GM19324 (cell line): Measurements from ENCODE around the gene SHISA8.

Source experiments
- ATAC-seq: cut with Tn5 transposase; IDR thresholded peaks from one replicate; pipeline ENCODE4 v1.9.1; 2021; ENCODE audit warnings: mild to moderate bottlenecking, moderate library complexity; ENCODE audit not compliant: unreplicated experiment, low FRiP score

Gene SHISA8

DNA sequence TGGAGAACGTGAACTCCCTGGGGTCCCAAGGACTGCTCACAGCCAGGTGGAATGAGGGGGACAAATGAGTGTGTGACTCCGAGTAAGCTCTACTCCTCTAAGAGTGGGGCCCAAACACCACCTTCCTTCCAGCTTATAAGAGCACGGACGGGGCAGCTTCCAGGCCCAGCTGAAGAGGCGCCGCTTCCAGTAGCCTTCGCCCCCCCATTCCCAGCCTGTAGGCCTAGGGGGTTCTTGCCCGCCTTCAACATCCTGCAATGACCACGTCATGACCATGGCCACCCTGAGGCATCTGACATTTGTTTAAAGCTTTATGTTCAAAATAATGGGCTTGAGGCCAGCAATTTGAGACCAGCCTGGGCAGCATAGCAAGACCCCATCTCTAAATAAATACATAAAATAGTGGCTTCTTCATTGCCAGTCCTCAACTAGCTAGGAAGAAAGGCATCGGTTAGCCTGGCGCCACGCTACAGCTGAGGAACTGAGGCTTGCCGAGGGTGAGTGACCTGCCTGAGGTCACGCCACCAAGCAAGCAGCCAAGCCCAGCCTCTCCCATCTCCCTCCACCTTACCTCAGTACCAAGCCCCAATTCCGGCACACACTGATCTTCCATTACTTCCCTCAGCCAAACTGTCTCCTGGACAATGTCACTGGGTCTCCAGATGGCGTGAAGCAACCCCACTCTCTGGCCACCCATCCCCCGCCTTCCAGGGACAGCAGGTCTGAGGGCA, 19.6 kb upstream of the SHISA8 start:
- no peak for ATAC-seq

DNA sequence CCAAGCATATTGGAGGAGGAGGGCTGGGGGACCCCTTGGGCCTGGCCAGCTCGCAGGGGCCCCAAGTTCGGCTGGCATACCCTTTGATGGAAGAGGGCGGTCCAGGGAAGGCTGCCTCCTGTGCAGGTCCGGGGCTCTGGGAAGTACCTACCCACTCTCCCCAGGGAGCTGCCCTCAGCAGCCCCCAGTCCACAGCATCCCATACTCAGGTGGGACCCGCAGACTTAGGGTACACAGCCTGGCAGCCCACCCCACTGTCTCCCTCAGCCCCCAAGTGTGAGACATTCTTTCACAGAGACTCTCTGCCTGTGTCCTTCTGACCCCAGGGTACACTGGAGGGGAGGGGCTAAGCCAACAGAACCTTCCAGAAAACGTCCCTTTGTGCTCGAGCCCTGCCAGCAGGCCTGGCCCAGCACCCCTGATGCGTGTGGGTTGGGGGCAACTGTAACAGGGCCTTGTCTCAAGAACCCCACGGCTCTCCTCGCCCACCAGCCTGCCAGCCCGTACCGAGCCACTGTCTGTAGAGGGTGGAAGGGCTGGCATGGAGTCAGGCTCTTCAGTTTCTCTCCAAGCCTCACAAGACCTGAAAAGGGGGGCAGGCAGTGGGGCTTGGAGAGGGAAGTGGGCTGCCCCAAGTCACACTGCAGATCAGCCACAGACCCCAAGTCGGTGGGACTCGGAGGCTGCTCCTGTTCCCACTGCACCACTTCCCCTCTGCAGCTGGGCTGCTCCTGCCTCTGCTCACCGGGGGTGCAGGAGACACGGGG, 18.7 kb upstream of the SHISA8 start:
- no peak for ATAC-seq

DNA sequence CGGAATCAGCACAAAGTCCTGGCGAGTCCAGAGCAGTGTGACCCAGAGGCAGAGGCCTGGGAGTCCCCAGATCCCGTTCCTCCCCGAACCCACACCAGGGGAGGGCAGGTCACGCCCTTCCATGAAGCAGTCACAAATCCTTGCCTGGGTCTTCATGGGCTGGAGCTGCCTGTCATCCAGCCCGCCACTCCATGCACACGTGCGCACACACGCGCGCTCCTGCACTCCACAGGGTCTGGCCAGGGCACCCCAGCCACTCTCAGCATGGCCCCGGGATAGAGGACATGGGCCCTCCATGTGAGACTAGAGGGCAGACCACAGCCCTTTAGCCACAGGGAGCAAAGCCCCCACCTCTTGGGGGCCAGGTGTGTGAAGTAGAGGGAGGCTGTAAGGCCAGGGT, 17.5 kb upstream of the SHISA8 start:
- ATAC-seq, result no peak

DNA sequence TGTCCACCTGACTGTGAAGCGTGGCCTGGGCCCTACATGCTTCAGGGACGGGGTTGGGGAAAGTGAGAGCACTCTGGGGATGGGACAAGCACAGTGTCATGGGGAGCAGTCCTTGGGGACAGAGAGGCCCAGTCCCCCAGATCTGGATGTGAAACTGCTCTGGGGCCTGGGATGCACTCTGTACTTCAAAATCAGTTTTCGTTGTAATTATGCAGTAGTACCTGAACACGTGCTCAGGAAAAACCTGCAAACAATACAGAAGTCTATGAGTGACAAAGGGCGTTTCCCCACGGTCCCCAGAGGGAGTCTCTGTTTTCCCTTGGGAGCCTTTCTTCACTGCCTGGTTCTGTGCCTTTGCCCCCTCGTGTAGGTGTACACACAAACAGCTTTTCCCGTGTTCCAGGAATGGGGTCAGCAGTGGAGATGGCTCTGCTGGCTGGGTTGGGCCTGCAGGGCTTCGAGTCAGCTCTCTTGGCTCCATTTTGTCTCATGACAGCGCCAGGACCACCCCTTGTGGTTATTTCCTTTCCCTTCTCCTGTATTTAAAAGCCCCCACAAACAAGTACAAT, 16.9 kb upstream of the SHISA8 start:
- no peak for ATAC-seq

DNA sequence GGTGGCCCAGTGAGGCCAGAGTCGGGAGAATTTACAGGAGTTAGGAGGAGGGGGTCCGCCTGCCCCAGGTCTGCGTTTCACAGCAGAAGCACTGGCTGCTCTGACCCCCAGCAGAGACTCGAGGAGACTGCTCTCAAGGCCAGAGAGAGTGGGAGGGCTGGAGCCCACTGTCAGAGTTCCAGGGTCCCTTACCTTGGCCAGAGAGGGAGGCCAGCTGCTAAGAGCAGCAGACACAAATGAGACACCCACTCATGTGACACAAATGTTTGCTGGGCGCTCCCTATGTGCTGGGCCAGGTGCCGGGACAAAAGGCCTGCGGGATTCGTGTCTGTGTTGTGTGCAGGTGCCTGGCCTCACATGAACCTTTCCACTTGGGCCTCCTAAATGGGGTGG, 14.5 kb upstream of the SHISA8 start:
- ATAC-seq, result no peak

DNA sequence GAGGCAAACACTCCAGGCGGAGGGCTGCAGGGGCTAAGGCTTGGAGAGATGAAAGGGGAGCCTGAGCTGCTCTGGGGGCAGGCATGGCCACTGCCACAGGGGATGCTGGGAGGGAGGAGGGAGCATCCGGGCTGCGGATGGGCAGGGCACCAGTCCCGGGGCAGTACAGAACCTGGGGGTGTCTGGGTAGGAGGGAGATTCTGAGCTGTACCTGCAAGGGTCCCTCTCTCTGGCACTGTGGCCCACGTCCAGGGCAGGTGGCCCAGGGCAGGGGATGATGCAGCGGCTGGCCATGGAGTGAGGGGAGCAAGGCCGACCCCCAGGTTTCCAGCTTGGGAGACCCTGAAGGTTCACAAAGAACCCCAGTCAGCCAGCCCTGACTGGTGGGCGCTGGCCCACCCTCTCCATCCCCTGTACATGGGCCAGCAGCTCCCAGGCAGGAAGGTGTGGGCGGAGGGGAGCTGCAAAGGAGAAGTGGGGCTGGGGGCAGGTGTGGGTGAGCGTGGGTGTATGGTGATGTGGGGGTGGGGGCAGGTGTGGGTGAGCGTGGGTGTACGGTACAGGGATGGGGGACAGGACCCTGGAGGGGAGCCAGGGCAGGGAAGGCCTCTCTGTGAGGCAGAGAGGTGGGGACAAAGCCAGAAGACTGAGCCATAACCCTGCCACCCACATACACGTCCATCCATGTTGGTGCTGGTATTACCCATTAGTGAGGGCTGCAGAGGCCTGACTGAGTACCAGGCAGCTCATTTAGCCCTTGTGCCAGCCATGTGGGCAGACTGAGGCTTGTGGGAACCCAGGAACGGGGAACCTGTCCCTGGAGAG, 13.9 kb upstream of the SHISA8 start:
- ATAC-seq, result no peak

DNA sequence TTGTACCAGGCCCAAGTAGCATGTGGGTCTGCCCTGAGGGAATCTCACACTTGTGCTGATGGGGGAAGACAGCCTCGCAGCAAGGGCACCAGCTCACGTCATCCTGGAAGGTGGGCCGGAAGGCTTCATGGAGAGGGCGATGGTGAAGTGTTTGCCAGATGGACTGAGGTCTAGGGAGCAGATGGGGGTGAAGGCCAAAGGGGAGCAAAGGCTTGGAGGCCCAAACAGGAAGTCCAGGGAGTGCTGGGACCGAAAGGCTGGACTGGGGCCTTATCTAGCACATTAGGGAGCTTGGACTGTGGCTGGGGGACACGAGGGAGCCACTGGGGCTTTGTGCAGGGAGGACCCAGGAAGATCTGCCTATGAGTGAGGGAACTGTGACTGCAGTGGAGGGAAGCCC, 12.9 kb upstream of the SHISA8 start:
- no peak for ATAC-seq

DNA sequence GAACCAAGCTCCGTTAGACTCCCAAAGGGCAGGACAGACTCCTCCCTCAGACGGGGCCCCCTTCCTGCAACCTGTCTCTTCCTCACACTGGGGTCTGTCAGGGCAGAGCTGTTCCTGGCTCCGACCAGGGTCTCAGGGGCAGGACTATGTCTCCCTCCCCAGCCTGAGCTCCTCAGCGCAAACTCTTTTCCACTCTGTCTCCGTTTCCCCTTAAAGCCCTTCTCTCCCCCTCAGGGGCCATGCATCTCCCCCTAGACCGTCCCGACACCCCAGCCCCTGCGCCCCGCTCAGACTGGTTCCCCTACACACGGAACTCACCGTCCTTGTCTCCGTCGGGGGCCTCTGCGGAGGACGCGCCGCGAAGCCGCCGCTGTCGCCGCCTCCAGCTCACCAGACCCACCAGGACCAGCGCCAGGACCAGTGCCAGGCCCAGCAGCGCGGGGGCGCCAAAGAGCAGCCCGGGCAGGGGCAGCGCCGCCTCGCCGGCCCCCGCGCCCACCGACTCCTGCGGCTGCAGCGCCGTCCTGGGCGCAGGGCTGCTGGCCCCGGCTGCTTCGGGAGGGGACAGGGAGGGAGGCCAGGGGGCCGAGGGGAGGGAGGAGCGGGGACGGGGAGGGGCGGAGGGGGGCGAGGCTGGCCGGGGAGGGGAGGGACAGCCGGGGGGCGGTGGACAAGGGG, 11.0 kb upstream of the SHISA8 start:
- peak; percentile 38 for ATAC-seq

DNA sequence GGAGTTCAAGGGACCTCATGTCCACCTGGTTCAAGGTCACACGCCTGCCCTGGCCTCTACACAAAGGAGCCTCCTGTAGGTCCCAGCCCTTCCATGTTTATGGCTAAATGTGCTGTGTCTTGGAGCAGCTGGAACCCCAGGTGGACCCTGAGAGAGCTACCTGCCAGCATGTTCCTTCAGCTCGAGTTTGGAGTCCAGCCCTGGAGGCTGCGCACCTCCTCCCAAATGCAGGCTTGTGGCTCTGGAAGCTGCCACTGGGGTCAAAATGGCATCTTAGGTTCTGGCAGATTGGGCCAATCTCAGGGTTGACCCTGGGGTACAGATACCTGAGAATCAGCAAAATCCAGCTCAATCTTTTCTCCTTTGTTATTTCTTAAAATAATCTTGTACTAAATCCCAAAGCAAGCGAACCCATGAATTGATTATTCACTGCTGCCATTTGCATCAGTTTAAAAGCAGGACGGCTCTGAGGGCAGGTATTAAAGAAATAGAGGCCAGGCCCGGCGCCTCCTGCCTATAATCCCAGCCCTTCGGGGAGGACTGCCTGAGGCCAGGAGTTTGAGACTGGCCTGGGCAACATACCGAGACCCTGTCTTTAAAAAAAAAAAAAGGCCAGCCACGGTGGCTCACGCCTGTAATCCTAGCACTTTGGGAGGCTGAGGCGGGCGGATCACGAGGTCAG, 8.9 kb upstream of the SHISA8 start:
- no peak for ATAC-seq

DNA sequence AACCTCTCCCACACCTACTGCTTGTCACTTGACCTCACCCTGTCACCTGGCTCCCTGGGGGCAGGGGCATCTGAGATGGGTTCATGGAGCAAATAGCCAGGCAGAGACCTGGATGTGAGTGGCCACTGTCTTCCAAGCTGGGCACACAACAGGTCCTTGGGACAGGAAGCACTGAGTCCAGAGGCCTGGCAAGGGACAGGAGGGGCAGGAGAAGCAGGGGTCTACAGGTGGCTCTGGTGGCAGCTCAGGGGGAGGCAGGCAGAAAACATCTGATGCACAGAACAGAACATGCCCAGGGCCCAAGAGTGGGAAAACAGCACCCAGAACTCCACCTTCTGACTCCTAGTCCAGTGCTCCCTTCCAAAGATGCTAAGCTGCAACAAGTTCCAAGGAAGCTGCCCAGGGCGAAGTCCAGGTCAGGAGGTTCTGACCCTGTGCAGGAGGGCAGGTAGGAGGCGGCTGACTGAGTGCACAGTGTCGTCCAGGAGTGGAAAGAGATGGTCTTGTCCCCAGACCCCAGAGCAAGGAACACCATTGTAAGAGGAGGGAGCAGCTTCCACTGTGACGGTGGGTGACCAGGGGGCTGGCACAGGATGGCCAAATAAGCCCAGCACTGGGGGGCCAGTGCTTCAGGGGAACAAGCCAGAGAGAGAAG, 8.2 kb upstream of the SHISA8 start:
- ATAC-seq, result no peak

DNA sequence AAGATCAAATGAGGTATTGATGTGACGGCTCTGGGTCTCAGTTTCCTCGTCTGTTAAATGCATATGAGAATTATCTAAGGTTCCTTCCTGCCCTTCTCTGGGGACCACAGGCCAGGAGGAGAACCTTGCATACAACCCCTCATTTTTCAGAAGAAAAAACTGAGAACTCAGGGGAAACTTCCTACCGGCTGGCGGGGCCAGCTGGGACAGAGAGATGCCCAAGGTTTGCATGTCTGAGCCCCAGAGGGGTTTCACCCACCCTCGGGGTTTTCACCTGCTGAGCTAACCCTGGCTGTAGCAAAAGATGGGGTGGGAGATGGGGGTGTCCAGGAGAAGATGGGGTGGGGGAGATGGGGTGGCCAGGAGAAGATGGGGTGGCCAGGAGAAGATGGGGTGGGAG, 7.5 kb upstream of the SHISA8 start:
- no peak for ATAC-seq

DNA sequence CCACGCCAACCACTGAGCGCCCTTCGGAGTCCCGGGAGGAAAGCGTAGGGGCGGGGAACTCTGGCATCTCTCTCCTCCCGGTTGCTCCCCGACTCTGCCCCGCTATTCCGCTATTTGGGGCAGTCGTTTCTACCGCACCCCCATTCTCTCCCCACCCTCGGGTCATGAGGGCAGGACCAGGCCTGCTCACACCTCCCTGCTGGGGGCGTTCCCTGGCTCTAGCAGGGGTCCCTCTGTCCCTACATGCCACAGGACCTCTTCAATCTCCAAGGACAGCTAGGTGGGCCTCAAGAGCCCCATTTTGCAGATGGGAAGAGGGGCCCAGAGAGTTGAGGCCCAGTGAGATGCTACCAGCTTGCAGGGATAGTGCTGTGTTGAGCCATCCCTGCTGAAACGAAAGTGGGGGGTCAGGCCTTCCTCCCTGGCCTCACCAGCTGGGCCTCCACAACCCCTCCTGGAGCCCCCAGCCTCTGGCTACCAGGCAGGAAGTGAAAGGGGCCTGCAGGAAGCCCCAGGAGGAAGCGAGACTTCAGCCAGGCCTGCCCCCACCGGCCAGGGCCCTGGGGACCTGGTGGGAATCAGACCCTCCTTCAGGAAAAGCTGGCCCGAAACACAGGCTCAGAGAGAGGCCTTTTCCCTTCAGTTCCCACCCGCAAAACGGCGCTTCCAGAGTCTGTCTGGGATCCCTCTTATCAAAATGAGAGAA, 5.5 kb upstream of the SHISA8 start:
- peak; percentile 14 for ATAC-seq

DNA sequence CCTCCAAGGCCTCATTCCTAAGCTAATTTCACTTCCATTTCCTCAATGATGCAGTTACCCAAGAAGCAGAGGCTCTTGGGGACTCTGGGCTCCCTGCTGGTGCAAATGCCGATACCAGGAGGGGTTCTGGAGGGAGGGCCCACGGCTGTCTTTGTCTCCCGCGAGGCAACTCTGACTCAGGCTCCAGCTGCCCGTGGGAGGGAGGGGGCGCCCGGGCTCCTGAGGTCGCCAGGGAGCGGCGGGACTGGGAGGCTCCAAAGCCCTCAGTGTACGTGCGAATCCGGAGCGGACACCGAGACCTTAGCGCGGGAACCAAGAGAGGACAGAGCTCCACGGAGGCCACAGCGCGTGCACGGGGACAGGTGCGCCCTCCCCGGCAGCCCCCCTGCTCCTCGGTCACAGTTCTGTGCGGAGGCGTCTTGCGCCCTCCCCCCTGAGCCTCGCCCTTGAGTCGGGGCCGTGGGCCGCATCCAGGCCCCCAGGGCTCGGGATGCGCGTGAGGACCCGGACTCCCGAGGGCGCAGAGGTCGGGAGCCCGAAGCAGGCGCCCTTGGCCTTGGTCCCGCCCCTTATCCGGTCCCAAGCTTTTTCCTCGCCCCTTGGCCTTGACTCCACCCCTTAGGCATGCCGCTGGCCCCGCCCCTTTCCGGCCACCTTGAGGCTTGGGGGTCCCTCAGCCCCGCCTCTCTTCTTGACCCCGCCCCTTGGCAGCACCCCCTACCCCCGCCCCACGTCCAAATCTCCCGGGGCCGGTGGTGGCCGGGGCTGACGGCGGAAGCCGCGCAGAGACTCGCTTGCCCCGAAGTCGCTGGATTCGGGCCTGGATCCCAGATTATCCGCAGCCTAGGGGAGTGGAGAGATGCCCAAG, 4.7 kb upstream of the SHISA8 start:
- peak; percentile 56 for ATAC-seq

DNA sequence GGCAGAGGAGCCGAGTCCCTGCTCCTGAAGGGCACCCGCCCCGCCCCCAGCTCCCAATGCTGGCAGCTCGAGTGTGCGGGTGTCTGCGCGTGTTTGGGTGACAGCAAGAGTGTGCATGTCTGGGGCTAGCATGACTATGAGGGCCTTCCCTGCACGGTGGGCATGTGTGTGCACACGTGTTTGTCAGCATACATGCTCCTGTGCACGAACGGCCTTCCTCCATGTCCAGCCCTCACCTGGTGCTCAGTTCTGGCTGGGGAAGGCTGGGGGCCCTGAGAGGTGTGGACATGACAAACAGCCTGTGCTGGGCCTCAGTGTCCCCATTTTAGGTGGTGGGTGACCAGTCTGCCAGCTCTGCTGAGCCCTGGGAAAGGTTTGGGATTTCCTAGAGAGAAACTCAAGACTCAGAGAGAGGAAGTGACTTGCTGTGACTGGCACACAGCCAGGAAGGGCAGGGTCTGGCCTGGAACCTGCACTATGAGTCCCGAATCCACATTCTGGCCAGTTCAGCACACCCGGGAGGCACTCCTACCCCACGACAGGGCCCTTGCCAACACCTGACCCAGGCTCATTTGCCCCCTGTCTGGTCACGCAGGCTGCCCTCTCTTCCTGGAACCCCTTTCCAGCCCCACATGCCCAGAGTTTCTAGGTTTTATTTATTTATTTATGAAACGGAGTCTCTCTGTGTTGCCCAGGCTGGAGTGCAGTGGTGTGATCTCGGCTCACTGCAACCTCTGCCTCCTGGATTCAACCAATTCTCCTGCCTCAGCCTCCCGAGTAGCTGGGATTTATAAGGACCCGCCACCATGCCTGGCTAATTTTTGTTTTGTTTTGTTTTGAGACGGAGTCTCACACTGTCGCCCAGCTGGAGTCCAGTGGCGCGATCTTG, 3.3 kb upstream of the SHISA8 start:
- ATAC-seq, result no peak

DNA sequence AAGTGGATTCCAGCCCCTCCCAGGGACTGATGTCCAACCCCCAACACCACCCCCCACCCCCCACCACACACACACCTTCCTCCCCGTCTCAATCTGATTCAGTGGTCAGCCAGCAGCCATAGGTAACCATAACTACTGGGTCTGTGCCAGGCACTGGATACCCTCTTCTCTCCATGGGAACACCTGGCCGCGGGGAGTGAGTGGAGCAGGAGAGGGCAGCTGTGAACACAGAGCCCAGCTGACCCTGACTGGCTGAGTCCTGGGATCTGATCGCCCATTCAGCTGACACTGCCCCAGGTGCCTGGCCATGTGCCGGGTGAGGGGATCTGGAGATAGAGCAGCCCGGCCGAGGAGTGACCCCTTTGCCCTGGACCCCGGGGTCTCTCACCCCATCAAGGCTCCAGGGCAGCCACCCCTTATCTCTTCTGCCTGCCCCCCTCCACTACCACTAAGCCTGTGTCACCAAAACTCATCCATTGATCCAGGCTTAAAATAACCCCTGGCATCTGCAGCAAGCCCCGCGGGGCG, 2.6 kb upstream of the SHISA8 start:
- ATAC-seq, result no peak

DNA sequence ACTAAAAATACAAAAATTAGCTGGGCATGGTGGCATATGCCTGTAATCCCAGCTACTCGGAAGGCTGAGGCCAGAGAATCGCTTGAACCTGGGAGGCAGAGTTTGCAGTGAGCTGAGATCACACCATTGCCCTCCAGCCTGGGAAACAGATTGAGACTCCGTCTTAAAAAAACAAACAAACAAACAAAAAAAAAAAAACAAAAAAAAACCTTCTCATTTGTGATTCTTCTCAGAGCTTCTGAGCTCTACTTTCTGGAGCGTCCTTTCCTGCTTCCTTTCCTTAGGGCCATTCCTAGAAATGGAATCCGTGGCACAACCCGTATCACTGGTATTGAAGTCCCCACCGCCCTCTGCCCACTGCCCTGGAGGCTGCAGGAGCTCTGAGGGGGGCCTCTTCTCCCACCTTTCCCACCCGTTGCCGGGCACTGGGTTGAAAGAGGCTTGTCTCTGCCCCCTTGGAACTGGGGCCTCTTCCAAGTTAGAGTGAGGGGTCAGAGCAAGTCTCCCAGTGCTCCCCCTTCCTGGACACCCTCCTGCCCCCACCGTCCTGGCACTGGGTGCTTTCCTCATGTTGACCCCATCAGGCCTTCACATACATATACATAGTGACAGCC, 2.0 kb upstream of the SHISA8 start:
- no peak for ATAC-seq
